SK-MEL-5 (cell line): ENCODE results near the gene ELP4. TPM values are rescaled to one million over a fixed set of nuclear protein-coding genes. Genes with fewer than 3 reads are reported as not detected.

Source experiments
- DNase-seq: peaks from one replicate; pipeline ENCODE4 v3.0.0-alpha.2; 2016; ENCODE audit warnings: low read depth, low spot score
- in situ Hi-C: cut with HindIII; loops from 2 replicates; pipeline ENCODE4 v1.10.0; 2016; ENCODE audit warnings: low sequenced_read_pairs, high pct_unique_total_duplicates, low pct_unique_long_range_greater_than_20kb
- total RNA-seq: library from RNA; depleted of rRNA; stranded (reverse); fragments of >200 nt; shearing (Covaris generic); gene quantifications from 2 replicates; pipeline ENCODE4 v1.2.3, GENCODE V29; 2014

The ELP4 gene
- total RNA-seq, 1 experiment from 2014 or later: 18.5 TPM

- no peak for DNase-seq
- in situ Hi-C loops: no loop called here
Observed at GRCh38 chr11:31798554-31799434, 289.2 kb downstream of the ELP4 start.

- no peak for DNase-seq
- in situ Hi-C loops: no loop called here
Observed at GRCh38 chr11:31799435-31800397, 290.1 kb downstream of the ELP4 start.

GRCh38 chr11:31800398-31801265 is 291.1 kb downstream of the ELP4 start:
- no peak for DNase-seq
- in situ Hi-C loops: no loop called here

- in situ Hi-C loops: no loop called here
- no peak for DNase-seq
Observed at GRCh38 chr11:31801298-31801702, 291.7 kb downstream of the ELP4 start.

- in situ Hi-C loops: no loop called here
- no peak for DNase-seq
Observed at GRCh38 chr11:31802000-31802551, 292.5 kb downstream of the ELP4 start.

- DNase-seq: no peak
- in situ Hi-C loops: no loop called here
Observed at GRCh38 chr11:31802609-31802989, 293.0 kb downstream of the ELP4 start.

GRCh38 chr11:31802990-31803812 is 293.6 kb downstream of the ELP4 start:
- no peak for DNase-seq
- in situ Hi-C loops: no loop called here

GRCh38 chr11:31803813-31804311 is 294.3 kb downstream of the ELP4 start:
- in situ Hi-C loops: no loop called here
- DNase-seq: no peak

- DNase-seq: no peak
- in situ Hi-C loops: no loop called here
Observed at GRCh38 chr11:31804312-31805036, 294.9 kb downstream of the ELP4 start.

- in situ Hi-C loops: no loop called here
- no peak for DNase-seq
Observed at GRCh38 chr11:31805037-31805628, 295.6 kb downstream of the ELP4 start.

- DNase-seq: no peak
- in situ Hi-C loops: no loop called here
Observed at GRCh38 chr11:31805629-31806185, 296.1 kb downstream of the ELP4 start.

GRCh38 chr11:31806186-31806927 is 296.8 kb downstream of the ELP4 start:
- in situ Hi-C loops: no loop called here
- no peak for DNase-seq

GRCh38 chr11:31806928-31807798 is 297.6 kb downstream of the ELP4 start:
- no peak for DNase-seq
- in situ Hi-C loops: no loop called here
